A204.1 (cell line): ENCODE results near the gene LGI1.

Source experiments
- FAIRE-seq: peaks from 2 replicates; lab custom pipeline; 2012; peaks lifted over from hg19 to GRCh38; lab: Jason Lieb, UNC

Gene LGI1

DNA sequence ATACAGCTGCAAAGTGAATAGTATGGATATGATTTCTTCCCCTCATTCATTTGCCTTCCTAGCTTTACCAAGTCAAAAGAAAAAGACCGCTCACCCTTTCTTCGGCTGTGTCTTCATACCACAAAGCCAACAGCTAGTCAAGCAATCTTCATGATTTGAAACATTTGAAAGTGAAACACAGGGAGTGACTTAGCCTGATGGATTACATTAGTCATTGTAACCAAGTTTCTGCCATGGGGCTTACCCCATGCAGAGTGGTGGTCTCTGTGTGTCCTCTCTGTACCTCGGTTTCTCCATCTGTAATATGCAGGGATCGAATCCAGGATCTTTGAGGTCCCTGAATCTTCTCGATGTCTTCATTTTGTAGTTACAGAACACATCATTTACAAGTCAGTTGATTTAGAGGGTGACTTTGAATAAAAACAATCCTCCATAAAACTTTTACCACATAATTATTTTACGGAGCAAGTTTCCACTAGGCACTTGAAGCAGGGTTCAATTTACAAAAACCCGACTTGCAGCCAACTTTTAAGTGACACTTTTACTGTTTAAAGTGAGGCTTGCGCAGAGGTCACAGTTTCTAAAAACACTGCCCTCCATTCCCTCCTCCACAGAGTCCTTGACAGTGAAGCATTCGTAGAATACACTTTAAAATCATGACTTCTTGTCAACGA is 2.2 kb upstream of the LGI1 start:
- no peak for FAIRE-seq

DNA sequence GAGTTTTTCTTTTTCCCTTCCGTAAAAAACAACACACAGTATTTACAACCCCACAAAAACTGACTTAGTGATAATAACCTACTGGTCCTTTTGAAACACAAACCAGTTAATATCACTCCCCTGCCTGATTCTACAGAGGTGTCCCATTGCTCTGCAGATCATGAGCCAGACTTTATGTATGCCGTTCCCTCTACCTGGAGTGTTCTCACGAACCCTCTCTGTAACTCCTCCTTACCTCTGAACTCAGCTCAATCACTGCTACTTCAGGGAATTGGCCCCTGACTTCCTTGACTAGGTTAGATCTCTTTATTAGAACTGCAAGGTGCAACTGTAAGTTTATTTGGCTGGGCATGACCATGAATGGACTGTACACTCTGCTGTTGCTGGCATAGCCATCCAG is 1.6 kb upstream of the LGI1 start:
- no peak for FAIRE-seq

DNA sequence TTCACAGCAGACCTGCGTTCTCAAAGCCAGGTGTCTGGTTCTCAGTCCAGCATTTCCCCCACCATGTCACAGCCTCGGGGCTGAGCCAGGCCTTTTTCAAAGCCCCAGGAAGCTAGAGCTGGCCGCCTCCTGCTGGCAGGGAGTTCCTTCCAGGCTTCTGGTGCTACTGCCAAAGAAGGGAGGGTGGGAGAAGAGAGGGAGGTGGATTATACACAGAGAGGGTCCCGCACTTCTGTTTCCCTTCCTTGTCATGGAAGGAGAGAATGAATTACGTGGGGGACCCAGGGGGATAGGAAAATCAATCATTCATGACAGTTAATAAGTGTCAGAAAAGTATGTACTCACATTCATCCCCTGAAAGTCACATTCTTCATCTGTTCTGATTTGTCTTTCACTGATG is 600 bp upstream of the LGI1 start:
- no peak for FAIRE-seq

DNA sequence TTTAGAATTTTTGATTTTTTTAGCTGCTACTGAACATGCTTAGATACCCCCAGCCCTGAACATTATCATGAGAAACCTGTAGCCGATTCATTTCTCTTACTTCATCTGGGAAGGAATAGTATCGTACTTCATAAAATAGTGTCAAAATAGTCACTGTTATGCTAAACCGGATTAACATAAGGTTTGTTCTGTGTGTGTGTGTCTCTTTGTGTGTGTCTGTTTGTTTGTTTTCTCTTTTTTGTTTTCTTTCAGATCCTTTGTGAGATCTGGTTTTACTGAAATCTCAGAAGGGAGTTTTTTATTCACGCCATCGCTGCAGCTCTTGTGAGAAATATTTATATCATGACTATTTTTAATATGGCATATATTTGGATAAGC is 761 bp downstream of the LGI1 start:
- FAIRE-seq = no peak

DNA sequence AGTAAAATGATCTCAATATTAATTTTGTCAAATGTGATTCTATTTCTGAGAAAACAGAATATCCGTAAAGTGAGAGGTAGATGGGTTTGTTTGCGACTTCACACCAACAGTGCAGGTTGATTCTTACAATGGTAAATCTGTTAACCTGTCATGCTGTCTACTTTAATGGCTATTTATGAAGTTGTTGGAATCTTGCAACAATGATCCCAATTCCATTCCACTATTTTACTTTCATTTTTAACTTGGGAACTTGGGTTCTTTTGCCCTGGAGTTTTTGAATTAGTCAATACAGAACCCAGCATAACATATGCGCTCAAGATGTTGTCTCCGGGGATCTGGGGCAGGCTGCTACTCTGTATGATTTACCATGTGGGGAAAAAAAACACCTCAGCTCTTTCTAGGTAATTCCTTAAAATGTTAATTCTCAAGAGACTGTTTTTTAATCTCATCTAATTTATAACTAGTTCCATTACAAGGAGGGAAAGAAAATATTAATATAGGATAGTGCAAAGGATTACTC is 1.2 kb downstream of the LGI1 start:
- no peak for FAIRE-seq

DNA sequence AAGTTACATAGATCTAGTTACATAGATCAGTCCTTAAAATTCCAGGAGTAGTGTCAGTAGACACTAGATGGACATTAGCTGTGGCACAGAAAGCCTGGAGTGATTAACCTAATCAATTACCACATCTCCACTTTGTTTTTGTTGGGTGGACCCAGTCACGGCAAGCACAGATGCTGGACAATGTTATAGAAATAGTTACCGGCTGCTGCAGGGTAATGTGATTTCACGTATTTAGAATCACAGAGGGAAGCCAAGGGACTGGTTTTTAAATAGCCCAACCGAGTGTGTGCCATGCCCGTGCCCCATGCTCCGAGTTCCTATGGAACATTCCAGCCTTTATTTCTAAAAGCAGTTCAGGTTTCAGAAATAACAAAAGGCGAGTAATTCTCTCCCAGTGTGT is 2.8 kb downstream of the LGI1 start:
- no peak for FAIRE-seq

DNA sequence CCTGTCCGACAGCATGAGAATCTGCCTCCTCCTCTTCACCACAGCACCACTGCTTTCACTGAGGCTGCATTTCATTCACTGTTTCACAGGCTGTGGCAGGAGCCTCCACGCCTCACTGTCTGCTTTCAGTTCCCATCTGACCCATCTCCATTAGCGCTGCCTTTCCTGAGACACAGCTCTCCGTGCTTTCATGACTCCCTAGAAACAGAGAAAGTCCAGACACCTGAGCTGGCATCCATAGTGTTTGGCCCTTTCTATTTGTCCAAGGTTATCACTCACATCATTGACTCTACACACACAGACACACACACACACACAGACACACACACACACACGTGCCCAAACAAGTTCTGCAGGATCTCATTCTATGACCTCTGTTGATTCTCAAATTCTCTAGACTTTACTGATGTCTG is 5.2 kb downstream of the LGI1 start:
- FAIRE-seq = no peak

DNA sequence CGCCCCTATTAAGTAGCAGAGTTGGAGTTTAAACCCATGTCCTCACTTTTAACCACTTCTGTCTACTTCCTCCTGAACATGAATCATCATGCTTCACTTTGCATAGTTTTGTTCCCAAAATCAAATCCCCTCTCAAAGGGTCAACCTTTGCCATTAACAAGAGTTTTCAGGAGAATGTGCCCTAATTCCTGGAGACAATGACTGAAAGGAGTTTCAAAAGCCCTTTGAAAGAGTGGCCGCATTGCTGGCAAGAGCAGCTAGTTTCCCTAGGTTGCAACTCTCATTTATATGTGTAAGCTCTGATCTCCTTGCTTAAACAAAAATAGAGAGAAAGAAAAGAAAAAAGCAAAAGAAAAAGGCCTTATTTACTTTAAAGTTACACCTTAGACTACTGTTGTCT is 9.2 kb downstream of the LGI1 start:
- FAIRE-seq = no peak

DNA sequence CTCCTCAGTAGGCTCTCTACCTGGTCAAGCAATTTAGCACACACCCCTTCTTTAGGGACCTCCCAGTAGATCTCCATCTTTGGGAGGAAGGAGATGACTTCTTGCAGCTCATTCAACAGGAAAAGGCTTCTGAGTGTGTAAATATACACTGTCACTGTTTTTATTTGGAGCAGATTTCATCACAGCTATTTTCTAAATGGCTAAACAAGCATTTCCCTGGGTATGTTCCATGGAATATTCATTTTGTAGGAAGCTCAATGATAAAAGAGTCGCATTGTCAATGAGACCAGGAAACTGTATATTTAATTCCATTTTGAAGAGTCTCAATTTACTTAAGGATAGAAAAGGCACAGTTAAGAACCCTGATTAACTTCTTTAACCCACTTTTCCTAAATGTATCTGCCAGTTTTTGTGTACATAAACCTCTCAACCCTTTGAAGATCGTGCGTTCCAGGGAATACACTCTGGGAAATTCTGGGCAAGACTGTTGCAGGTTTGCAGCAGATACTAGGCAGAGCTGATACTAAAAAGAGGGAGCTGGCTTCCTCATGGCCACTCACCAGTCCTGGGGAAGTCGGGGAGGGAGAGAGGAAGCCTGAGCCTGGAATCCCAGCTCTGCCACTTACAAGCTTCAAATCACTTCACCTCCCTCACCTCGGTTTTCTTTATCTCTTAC is 10.1 kb downstream of the LGI1 start:
- no peak for FAIRE-seq

DNA sequence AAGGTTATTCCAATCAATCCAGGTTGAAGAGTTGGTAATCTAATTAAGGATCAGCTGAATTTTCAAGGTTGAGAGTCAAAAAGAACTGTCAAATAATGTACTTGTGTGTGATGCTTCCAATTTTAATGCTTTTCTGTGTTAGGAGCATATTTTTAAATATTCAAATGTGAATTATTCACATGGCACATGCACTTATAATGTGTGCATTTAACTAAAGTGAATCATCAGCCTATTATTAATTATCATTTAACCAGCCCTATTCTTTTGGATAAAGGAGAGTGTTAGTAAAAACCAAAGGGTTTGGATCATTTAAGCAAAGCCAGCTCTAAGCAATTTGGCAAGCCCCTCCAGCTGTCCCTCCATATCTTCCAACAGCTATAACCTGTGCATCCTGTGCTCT is 11.2 kb downstream of the LGI1 start:
- FAIRE-seq = no peak

DNA sequence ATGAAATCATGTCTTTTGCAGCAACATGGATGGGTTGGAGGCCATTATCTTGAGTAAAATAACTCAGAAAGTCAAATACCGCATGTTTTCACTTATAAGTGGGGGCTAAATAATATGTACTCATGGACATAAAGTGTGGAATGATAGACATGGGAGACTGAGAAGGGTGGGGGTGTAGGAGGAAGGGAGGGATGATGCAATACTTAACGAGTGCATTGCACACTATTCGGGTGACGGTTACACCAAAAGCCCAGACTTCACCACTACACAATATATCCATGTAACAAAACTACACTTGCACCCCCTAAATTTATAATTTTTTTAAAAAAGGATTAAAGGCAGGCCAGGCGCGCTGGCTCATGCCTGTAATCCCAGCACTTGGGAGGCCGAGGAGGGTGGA is 13.6 kb downstream of the LGI1 start:
- no peak for FAIRE-seq

DNA sequence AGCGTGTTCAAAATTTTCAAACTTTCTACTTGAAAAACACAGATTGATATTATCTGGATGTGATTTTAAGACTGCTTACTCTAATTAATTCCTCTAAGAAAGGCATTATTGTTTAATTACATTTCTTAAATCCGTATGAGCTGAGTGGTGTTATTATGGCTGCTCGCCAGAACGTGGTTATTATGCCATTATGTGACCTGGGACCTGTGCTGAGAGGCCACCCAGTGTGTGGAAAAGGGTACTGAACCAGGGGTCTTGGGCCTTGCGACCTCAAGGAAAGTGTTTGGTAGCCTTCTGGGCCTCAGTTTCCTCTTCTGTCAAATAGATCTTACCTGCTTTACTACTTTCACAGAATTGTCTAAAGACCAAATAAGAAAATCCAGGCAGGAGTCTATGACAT is 15.4 kb downstream of the LGI1 start:
- FAIRE-seq = no peak

DNA sequence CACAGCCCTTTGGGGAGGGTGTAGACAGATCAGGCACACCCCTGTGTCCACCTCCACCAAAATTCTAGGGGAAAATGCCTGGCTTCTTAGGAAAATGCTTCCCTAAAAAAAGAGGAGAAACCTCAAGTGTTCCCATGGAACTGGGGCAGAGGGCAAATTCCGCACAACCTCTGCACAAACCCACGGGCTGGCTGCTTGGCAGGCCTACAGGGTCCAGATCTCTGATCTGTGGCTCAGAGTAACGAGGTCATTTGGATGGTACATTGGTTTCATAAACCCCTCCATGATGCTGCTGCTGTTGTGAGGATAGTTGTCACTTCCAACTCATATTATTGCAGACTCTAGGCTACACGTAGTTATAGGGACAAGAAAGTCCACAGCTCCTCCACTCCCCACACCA is 16.0 kb downstream of the LGI1 start:
- FAIRE-seq = no peak

DNA sequence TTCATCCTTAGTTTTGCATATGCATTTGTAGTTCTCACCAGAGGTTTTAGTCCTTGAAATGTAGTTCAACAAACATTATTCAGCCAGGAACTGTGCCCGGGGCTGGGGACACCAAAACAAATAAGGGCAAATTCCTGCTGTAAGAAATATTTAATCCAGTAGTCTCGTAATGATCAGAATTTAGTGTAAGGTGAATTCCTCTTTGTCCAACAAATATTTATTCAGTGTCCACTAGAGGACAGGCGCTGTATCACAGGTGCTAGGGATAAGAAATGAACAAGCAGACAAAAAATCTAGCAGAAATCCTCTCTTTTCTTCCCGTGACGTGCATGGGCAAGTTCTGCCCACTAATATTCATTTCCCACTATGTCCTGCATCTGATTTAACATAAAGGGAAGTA is 17.6 kb downstream of the LGI1 start:
- no peak for FAIRE-seq

DNA sequence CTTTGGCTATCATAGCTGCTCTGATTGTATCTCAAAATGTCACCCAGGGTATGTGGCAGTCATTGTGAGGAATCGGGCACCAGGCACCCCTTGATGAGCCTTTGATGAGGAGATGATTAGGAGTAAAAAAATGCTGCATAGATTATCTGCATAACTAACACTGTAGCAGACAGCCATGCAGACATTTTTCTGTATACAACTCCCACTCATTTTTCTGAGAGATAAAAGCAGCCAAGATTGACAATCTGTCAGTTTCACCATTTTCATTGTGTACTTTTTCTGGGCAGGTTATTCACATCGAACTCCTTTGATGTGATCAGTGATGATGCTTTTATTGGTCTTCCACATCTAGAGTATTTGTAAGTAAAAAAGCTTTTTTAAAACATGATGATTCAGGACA is 19.4 kb downstream of the LGI1 start:
- no peak for FAIRE-seq

DNA sequence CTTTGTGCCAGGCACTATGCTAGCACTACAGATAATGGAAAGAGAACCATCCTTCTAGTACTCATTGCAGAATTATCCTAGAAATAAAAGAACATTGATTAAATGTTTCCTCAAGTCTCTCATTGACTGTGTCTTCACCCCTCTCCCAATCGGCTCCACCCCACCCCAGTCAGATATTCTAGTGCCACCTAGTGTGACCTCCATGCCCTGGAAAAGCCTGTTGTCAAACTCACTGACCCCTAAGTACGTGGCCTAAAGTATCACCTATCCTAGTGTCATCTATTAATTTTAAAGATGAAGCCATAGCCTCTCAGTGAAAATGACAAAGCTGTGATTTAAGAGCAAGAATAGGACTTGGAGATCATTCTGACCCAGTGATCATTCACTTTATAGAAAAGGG is 26.3 kb downstream of the LGI1 start:
- no peak for FAIRE-seq

DNA sequence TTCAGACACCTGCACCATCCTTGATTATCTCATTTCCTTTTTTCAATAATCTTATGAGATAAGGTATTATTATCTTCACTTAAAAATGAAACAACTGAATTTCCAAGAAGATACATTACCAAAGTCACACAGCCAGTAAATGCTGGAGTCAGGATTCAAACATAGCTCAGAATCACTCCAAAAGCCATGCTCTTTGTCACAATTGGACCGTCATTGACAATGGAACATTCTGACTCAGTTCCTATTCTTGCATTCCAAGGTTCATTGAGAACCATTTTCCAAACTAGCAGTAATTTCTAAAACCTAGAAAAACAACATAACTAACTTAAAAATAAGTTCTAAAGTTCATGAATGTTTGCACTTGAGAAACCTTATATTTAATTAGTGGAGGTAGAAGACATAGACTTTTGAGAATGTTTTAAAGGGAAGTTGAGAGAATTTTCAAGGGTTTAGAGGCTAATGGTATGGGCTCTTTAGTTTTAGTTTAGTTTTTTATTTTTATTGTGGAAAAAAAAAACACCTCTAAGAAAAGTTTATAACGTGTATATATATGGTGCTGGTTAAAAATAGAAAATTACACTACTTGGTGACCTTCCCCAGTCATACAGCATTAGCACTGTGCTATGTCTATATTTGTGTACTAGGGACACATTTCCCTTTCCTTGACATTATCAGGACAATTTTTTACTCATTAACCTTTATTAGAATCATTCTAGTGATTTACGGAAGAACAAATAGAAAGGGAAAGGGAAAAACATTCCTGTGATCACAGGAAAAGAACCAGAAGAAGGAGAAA is 30.9 kb downstream of the LGI1 start:
- FAIRE-seq = no peak

DNA sequence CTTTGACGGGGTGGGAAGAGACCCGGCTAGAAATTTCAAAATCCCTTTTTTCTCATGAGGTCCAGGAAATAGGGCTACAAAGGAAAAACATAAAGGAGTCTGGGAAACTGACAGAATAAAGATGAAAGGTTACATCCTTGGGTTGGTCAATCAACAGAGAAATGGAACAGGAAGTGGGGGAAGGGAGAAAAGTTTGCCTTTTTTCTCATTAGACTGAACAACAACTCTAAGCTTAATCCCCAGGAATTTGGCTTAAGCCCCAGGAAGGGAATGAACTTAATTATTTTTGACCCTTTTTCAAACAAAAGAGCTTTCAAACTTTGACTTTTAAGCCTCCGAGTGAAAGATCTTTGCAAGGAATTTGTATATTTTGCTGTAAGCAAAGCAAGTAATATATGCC is 32.7 kb downstream of the LGI1 start:
- no peak for FAIRE-seq

DNA sequence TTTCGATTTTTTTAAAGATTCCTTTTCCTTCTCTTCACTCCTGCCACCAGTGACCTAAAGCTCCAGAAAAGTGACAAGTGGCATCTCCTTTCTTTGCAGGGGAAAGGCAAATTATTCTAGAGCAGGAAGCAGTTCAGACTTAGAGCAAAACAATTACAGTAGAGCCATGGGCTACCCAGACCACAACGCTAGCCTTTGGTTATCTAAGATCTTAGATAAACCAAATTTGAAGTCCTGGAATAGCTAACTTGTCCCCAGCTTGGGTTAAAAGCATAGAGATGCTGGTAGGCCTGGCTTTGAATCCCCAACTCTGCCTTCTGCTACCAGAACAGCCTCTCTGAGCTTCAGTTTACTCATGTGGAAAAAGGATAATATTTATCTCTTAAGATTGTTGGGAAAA is 38.4 kb downstream of the LGI1 start:
- no peak for FAIRE-seq

DNA sequence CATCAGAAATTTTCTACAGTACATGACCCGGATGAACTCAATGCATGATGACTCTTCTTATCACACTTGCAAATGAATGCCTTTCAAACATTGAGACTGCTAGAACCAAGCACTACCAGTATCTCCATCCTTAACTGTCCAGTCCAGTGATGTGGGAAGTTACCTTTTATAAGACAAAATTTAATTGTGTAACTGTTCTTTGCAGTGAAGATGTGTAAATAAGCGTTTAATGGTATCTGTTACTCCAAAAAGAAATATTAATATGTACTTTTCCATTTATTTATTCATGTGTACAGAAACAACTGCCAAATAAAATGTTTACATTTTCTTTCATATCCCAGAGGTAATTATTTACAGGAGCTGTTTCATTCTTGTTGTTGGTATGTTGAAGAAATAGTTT is 40.1 kb downstream of the LGI1 start:
- FAIRE-seq = no peak

DNA sequence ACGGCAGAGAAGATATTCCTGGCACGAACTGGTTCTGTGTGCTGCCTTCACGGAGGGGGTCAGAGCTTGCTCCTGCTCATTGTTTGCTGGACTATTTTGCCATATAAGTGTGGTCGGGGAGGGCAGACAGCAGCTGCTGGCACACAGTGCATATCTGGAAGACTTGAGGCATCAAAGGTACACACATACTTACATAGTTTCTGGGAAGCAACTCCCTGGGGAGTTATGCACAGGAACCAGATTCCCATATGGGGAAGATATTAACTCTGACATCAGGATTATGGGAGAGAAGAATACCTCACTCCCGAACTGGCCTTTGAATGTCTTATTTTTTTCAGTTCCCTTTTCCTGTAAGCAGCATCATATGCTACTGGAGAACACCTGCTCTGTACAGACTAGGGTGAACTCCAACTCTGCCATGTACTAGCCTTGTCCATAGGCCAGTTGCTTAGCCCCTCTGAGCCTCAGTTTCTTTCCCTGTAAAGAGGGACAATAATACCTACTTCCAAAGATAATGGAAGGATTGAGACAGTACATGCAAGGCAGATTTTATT is 41.5 kb downstream of the LGI1 start:
- FAIRE-seq = no peak

DNA sequence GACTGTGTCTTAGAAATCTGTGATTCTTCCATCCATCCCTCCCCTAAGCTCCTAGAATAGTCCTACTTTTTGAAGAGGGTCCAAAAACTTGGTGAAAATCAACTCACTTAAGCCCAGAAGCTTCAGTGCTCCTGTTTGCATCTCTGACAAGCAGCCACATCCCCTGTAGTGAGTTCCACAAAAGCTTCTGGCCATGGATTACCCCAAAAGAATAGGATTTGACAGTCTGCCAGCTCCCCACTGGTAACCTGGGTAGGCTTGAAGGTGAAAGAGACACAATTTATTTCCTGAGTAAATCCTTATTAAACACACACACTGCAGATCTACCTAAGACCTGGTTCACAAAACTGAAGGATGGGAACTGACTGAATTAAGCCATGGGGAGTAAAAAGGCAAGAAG is 46.5 kb downstream of the LGI1 start:
- FAIRE-seq = no peak

DNA sequence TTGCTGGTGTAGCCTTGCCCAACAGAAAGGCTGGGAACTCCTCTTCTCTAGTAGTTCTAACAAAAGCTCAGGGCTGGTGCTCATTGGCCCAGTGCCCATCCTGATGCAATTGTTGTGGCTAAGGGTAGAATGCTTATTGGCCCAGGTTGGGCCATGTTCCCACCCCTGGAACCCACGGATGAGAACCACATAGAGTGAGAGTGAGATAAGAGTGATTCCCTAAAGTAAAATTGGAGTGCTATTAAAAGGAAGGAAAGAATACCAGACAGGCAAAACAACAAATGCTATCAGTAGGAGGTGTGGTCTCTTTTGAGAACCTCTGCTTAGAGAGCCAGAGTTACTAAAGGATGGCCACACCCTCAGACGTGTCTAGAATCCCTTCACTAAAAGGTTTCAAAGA is 49.2 kb downstream of the LGI1 start:
- no peak for FAIRE-seq
